GM21529 (cell line): ENCODE results near the gene ABI2.
"Not testable (repeated sequence)": the region's sequence is repeated elsewhere in the genome, so short reads cannot be mapped to it uniquely, and the experiment has no call there.

Experiments
- ATAC-seq: cut with Tn5 transposase; IDR thresholded peaks from one replicate; pipeline ENCODE4 v1.9.1; 2021; ENCODE audit not compliant: unreplicated experiment

The ABI2 gene

DNA sequence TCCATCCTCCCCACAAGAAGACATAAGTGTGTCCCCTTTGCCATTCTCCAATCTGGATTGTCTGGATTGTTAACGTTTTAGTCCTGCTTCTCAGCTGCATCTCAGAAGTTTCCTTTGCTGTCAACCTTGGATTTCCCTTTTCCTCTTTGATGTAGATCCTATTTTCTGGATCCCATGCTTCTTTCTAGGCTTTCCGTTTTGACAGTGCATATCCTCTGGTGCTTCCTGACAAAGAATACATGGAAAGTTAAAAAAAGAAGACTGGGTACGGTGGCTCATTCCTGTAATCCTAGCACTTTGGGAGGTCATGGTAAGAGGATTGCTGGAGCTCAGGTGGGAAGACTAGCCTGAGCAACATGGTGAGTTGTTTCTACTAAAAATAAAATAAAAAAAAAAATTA lies 26.8 kb downstream of the ABI2 start:
- ATAC-seq: no peak

DNA sequence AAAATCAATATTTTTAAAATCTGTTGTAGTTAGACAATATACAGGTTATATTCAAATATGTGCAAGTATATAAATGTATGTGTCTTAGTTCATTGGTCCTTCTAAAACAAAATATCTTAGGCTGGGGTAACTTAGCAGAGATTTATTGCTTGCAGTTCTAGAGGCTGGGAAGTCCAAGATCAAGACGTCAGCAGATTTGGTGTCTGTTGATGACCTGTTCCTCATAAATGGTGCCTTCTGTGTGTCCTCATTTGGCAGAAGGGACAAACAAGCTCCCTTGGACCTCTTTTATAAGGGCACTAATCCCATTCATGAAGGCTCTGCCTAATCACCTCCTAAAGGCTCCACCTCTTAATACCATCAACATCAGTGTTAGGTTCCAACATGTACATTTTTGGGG lies 31.3 kb downstream of the ABI2 start:
- ATAC-seq: no peak

DNA sequence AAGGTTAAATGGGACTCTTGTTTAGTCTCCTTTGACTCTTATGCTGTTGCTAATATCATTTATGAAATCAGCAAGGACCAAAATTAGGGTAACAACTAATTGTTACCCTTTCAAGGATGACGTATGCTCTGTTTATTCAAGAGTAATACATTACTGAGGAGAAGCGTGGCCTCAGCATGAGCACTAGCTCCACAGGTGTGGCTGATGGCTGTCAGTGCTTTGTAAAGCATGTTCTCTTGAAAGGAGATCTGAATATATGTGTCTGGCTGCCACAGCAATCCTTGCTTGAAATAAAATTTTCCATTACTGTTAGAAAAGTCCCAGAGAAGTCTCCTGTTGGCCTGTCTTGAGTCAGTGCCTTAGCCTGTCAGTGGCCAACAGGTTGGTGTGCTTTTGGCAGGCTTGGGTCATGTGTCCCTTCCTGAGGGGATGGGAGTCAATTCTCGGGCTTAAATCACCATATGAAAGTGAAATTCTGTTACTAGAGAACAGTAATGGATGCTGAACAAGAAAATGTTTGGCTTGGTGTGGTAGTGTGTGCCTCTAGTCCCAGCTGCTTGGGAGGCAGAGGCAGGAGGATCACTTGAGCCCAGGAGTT lies 32.7 kb downstream of the ABI2 start:
- ATAC-seq: no peak

DNA sequence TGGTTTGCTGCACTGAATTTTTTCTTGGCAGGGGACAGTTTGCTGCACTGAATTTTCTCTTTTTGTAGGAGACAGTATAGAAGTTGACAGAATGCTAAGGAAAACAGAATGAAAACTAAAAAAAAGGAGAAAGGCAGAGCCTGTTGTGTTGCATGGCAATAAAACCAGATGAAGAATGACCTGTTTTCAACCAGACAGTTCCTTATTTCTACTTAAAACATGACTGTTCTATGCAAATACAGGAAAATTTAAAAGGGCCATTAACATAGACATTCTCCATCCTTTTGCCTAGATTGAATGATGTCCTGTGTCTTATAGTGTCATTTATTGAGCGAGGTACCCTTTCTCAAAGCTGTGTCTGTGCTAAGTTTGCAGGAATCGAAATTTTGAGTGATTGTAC lies 33.3 kb downstream of the ABI2 start:
- ATAC-seq: no peak

DNA sequence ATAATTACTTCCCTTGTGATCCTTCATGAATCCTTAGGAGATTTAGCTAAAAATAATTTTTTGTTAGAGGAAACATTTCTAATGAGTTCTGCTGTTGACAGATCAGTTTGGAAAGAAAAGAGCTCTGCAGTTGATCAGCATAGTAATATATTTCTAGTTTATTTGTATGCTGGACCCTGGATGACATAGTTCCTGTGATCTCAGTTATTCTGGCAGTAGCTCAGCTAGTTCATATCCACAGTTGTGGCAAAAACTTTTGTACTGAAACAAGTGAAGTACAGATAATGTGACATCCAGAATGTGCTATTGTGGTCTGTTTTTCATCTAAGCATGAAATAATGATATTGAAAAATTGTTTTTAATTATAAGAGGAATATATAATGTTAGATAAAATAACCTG lies 33.7 kb downstream of the ABI2 start:
- ATAC-seq: no peak

DNA sequence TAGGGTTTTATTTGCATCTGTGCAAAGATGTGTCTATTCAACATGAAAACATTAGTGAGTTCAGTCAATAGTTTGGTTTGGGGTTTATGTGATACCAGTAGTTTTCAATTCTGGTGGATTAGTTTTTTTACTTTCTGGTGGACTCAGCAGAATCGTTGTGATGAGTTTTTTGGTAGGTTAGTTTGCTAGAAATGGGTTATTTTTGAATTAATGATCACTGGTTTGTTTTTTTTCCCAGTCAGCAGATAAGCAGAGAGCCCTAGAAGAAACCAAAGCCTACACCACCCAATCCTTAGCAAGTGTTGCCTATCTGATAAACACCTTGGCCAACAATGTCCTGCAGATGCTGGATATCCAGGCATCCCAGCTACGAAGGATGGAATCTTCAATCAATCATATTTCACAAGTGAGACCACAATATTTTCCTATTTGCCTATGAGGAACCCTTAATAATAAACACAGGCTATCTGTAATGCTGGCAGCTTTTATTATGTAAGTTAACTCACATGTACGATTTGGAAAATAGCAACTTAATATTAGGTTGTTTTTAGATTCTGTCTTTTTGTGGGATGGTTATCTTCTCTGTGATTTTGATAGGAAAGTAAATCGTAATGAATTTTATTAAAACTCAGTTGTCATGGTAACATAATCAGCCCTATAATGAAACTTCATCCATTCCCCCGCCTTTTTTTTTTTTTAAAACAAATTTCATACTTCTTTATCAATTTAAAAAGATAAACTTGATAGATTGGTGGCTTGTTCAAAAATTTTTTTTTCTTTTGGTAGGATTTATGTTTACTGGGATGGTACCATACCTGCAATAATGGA lies 38.7 kb downstream of the ABI2 start:
- ATAC-seq: no peak

DNA sequence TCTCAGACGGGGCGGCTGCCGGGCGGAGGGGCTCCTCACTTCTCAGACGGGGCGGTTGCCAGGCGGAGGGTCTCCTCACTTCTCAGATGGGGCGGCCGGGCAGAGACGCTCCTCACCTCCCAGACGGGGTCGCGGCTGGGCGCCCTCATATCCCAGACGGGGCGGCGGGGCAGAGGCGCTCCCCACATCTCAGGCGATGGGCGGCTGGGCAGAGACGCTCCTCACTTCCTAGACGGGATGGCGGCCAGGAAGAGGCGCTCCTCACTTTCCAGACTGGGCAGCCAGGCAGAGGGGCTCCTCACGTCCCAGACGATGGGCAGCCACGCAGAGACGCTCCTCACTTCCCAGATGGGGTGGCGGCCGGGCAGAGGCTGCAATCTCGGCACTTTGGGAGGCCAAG lies 44.5 kb downstream of the ABI2 start:
- ATAC-seq: not testable (repeated sequence)

DNA sequence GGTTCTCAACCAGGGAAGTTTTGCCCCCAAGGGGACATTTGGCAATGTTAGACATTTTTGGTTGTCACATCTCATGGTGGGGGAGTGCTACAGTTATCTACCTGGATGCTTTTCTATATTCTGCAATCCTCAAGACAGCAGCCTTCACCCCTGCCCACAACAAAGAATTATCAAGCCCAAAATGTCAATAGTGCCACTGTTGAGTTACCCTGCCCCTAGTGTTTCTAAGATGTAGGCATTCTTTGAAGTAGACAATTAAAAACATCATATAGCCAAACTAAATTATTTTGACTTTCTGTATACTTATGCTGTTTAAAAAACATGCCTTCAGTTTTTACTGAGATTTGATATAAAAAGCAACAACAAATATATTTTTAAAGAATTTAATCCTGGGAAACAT lies 48.0 kb downstream of the ABI2 start:
- ATAC-seq: no peak

DNA sequence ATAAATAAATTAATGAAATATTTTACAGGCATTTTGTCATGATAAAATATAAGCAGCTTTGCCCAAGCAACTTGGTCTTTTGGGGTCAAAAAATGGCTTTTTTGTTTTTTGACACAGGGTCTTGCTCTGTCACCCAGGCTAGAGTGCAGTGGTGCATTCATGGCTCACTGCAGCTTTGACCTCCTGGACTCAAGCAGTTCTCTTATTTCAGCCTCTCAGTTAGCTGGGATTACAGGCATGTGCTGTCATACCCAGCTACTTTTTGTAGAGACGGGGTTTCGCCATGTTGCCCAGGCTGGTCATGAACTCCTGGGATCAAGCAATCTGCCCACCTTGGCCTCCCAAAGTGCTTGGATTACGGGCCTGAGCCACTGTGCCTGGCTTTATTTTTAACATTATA lies 51.0 kb downstream of the ABI2 start:
- ATAC-seq: no peak

DNA sequence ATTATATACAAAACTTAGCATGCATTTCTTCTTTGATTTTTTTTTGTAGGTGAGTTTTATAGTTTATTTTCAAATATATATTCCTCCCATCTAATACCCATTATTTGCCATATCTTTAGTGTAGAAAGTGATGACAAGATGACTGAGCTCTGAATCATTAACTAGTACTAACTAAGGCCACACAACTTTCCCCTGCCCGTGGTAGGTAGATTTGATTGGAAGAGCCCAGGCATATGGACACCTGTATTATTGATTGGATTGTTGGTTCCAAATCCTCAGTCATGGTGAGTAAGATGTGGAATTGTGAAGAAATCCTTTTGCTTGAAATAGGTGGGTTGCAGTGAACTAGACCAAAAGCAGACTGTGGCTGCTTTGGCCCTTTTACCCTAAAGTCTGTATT lies 54.8 kb downstream of the ABI2 start:
- no peak for ATAC-seq

DNA sequence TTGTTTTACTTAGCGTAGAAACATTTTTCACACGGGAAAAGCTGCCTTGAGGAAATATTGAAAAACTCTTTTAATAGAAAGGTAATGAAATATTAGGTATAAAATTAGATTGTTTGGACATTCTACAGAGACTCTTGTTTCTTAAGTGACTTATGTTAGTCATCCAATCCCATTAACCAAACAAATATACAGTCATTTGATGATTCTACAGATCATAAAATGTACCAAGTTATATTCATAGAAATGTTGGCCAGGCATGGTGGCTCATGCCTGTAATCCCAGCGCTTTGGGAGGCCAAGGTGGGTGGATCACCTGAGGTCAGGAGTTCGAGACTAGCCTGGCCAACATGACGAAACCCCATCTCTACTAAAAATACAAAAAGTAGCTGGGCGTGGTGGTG lies 60.0 kb downstream of the ABI2 start:
- ATAC-seq: not testable (repeated sequence)

DNA sequence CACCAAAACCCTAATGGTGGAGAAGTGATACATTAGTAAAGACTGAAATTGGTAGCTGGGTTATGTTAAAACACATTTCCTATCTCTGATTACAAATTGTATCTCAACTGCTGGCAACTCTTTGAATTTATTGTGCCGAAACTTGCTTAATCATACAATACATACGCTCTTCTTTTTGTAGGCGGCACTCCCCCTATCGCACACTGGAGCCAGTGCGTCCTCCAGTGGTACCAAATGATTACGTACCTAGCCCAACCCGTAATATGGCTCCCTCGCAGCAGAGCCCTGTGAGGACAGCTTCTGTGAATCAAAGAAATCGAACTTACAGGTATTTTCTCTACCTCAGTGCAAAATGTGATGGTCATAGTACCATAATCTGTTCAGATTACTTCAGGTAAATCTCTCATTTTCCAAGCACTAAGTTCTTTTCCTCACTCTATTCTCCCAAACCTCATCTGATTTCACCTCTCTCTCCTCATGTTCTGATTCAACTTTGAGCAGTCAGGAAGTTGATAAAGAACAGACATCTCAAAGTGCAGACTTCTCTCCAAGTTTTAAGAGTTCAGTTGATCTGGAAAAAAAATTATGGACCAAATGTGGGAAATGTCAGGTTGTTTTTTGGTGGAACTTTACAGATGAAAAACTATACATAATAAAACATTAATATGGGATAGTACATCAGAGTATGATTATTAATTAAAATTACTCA lies 66.5 kb downstream of the ABI2 start:
- ATAC-seq: no peak

DNA sequence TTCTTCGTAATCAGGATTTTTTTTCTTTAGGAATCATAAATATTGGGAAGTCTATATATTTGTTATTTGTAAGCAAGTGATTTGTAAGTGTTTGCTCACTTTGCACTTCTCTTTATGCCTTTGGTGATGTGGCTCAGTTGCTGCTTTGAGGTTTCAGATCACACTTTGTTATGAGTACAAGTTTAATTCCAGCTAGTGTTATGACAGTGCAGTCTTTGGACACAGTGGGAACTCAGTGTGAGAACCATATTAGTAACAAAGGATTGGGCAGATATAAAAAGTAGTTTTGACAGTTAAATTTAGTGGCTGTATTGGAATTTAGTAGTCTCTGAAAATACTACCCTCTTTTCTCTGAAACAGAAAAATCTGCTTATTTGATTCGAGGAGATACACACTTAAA lies 67.7 kb downstream of the ABI2 start:
- no peak for ATAC-seq

DNA sequence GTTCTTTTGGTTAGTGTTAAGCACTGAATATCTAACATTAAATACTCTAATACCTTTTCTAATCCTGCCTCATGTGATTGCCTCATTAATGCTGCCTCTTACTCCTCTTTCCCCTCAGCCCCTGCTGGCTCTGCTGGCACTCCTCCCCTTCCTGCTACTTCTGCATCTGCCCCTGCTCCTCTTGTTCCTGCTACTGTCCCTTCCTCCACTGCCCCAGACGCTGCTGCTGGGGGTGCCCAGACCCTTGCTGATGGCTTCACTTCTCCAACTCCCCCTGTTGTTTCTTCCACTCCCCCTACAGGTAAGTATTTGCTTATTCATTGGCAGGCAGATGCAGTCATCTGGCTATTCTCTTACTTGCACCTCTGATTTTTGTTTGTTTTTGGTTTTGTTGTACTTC lies 68.5 kb downstream of the ABI2 start:
- no peak for ATAC-seq

DNA sequence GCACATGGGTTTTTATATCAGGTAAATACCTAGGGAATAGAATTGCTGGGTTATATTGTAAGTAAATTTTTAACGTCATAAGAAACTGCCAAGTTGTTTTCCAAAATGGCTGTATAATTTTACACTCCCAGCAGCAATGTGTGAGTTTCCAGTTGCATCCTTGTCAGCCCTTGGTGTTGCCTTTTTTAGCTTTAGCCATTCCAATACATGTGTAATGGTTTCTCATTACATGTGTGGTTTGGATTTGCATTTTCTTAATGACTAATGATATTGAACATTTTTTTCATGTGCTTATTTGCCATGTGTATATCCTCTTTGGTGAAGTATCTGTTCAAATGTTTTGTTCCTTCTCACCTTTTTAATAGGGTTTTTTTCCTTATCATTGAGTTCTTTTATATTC lies 70.8 kb downstream of the ABI2 start:
- ATAC-seq: no peak

DNA sequence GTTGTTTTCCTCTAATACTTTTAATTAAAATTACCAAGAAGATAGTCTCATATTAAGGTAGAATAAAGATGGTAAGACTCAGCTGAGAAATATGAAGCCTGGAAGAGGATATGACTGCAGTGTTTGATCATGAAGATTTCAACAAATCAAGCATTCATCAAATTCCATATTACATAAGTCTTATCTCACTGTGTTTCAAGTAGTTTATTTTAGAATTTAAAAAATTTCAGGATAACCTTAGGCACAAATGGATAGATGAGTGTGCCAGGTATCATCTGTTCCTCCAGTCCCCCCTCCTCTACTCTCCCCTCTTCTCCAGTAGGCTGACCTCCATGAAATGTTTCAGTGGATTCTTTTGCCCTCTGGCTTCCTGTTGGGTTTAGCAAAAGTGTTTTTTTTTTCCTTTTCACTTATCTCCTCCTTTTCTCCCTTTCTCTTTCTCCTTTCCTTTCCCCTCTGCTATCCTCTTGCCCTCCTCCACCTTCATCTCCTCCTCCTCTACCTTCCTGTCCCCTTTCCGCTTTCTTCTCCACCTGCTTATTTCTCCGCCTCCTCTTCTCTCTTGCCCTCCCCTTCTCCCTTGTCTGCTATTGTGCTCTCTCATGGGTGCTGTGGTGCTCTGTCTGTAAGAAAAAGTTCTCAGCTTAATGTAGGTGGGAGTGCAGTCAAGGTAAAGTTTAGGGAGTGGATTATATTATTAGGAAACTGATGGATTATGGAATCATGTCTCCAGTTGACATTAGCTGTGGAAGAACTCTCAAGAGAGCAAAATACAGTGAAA lies 72.8 kb downstream of the ABI2 start:
- no peak for ATAC-seq

DNA sequence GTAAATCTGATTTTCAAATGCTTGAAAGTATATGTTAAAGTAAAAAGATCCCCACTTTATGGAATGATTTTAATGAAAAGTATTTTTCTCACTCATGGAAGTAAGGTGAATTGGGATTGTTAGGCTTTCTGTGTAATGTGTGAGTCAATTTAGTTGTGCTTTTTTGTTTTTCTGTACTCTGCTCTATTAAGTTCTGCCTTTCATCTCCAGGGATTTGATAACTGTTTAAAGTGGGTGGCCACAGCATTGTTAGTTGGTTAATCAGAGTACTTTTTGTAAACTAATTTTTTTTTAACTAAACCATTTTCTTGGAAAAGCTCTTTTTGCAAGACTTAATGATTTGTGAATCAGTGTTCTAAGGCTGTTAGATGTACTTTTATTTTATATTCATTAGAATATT lies 76.8 kb downstream of the ABI2 start:
- no peak for ATAC-seq

DNA sequence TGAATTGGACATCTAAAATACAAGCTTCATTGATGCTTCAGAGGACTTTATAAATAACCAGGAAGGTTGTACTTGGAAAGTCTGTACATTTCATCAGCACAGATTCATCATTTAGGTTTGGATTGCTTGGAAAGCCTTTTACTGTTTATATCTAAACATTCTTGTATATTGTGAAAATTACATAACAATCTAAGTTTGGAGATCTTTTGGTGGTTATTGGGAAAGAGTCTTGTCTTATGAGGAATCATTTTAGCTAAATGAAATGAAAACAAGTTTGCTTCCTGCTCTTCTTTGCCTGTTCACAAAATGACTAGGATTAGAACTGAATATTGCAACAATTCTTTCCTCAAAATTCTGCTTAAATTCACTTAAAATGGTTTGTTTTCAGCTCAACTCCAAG lies 79.3 kb downstream of the ABI2 start:
- ATAC-seq: no peak

DNA sequence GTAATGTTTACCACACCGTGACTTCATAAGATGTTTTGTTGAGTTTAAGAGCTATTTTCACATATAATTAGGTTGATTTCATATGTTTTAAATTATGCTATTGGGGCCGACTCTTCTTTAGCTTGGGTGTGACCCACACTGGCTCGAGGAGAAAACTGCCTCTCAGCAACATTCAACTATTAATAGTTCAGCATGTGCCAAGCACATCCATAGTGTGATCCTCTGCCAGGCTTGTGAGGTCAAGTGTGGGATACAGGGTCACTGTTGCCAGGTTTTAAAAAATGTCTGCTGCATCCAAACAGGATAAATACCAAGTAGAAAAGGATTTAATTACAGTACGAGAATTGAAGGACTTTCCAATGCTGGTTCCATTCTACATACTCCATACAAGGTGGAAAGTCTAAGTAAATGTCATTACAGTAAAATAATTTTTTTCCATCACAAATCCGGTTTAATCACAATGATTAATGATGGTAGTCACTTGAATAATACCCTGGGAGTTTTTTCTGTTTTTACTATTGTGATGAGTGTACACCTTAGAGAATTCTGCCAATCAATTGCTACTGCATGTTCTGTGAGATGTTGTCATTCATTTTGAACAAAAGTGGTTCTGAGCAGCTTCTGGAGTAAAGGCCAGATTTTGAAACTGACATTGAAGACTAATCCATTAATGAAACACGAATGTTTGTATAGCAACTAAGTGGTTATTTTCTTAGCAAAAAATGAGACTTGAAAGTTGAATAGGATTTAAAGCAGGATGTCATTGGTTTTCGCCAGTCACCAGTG lies 84.5 kb downstream of the ABI2 start:
- ATAC-seq: no peak

DNA sequence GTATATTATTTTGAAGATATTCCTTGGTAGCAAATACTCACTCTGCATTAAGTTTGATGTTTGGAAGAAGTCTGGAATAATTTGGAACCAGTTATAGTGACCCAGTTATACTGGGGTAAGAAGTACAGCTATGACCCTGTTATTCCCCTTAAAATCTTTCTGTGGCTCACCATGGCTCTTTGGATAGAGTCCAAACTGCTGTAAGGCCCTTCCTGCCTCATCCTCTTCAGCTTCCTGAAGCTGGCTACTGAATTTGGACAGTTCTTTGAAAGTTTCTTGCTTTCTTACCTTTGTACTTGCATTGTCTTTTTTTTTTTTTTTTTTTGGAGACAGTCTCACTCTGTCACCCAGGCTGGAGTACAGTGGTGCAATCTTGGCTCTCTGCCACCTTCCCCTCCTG lies 85.6 kb downstream of the ABI2 start:
- no peak for ATAC-seq

DNA sequence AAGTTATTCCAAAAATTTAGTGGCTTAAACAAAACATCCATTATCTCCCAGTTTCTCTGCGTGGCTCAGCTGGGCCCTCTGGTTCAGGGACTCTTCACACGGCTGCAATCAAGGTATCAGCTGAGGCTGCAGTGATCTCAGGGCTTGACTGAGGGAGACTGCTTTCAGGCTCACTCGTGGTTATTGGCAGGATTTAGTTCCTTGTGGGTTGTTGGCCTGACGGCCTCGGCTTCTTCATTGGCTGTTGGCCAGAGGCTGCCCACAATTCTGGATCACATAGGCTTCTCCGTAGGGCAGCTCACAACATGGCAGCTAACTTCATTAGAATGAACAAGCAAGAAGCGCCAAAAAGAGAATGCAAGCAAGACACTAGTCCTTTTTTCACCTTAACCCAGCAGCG lies 90.1 kb downstream of the ABI2 start:
- no peak for ATAC-seq
